Hematopoietic multipotent progenitor cell treated with erythropoietin and hydrocortisone succinate and interleukin-3 and kit ligand, for 6 days (in vitro differentiated cells): Measurements from ENCODE around the gene MAPK7.

ENCODE experiments used
- DNase-seq: peaks from one replicate; pipeline ENCODE4 v3.0.0-alpha.2; 2015

The MAPK7 gene

GRCh38 chr17:19364699-19365498, 13.4 kb upstream of the MAPK7 start:
- no peak for DNase-seq

- no peak for DNase-seq
These were observed 12.8 kb upstream of the MAPK7 start for GRCh38 chr17:19365499-19365817.

- no peak for DNase-seq
These were observed 12.3 kb upstream of the MAPK7 start for GRCh38 chr17:19365833-19366636.

GRCh38 chr17:19366637-19366972, 11.7 kb upstream of the MAPK7 start:
- no peak for DNase-seq

GRCh38 chr17:19368229-19368628, 10.1 kb upstream of the MAPK7 start:
- no peak for DNase-seq

GRCh38 chr17:19369107-19369778, 9.1 kb upstream of the MAPK7 start:
- DNase-seq: no peak

GRCh38 chr17:19369846-19370492, 8.3 kb upstream of the MAPK7 start:
- no peak for DNase-seq

- no peak for DNase-seq
These were observed 7.8 kb upstream of the MAPK7 start for GRCh38 chr17:19370493-19370960.

- no peak for DNase-seq
These were observed 6.9 kb upstream of the MAPK7 start for GRCh38 chr17:19371259-19372010.

- no peak for DNase-seq
These were observed 6.3 kb upstream of the MAPK7 start for GRCh38 chr17:19372011-19372370.

- no peak for DNase-seq
These were observed 5.9 kb upstream of the MAPK7 start for GRCh38 chr17:19372439-19372838.

- no peak for DNase-seq
These were observed 5.3 kb upstream of the MAPK7 start for GRCh38 chr17:19372866-19373504.

GRCh38 chr17:19374136-19374535, 4.2 kb upstream of the MAPK7 start:
- no peak for DNase-seq

- no peak for DNase-seq
These were observed 2.6 kb upstream of the MAPK7 start for GRCh38 chr17:19375732-19376131.

- peak; percentile 35 for DNase-seq
These were observed 1.5 kb upstream of the MAPK7 start for GRCh38 chr17:19376811-19377210.

- peak; percentile 98 for DNase-seq
These were observed 489 bp upstream of the MAPK7 start for GRCh38 chr17:19377602-19378415.

GRCh38 chr17:19379361-19380065, 1.2 kb downstream of the MAPK7 start:
- no peak for DNase-seq

GRCh38 chr17:19380481-19381301, 2.4 kb downstream of the MAPK7 start:
- no peak for DNase-seq

- no peak for DNase-seq
These were observed 3.1 kb downstream of the MAPK7 start for GRCh38 chr17:19381361-19381740.
